Measurements from ENCODE around the gene PAM. TPM values are rescaled to one million over a fixed set of nuclear protein-coding genes. Genes with fewer than 3 reads are reported as not detected.

Gene PAM
- total RNA-seq, 4 donors from 2014 or later: 73.0 to 181 (median 138) TPM

- intact Hi-C loops (cut with DNase I; ENCODE audit: low total_unique reads): no loop called here
- peak overlapping the region; percentile 16 to 60 (median 54) for H3K27ac ChIP-seq
- no peak for TF ChIP-seq CTCF (IDR thresholded peaks at IDR 0.05)
- no peak for TF ChIP-seq POLR2A (IDR thresholded peaks at IDR 0.05)
- TF ChIP-seq POLR2AphosphoS5 (IDR thresholded peaks at IDR 0.05): peak in 2 of 3 donors; percentile 8 to 13
- TF ChIP-seq EP300 (IDR thresholded peaks at IDR 0.05; ENCODE audit: low read depth): peak; percentile 20
Observed at GRCh38 chr5:102857076-102857818, 102.1 kb downstream of the PAM start.

GRCh38 chr5:102858221-102858620, 103.1 kb downstream of the PAM start:
- intact Hi-C loops (cut with DNase I; ENCODE audit: low total_unique reads): no loop called here
- H3K4me1 ChIP-seq: peaks cover 5 to 9% (median 5%) of the 10 kb centered on the region in 4 donors

More at GRCh38 chr5:102857076-102857818, 102.1 kb downstream of the PAM start:
- 68 to 84% methylated on average over 6 of the region's 6 CpGs for WGBS, 2 donors (ENCODE audit: low coverage in 1 of 2)
- H3K27me3 ChIP-seq: no peaks in the 10 kb centered on the region
- no peaks in the 10 kb centered on the region for H3K9me3 ChIP-seq
- in situ Hi-C loops (cut with MboI; ENCODE audit: low pct_ligation_motif_present in 1 of 4, low pct_unique_long_range_greater_than_20kb in 1 of 4, low sequenced_read_pairs in 3 of 4): no loop called here
- DNase-seq: peak; percentile 25
- H3K4me3 ChIP-seq: no peak overlapping the region
- H3K36me3 ChIP-seq: no peaks in the 10 kb centered on the region
- peaks cover 0 to 7% (median 0%) of the 10 kb centered on the region in 4 donors for H3K4me1 ChIP-seq

GRCh38 chr5:102858808-102859207, 103.7 kb downstream of the PAM start:
- no peak for DNase-seq
- H3K27me3 ChIP-seq: no peaks in the 10 kb centered on the region
- peak overlapping the region in 1 of 4 donors; percentile 20 for H3K27ac ChIP-seq
- intact Hi-C loops (cut with DNase I; ENCODE audit: low total_unique reads): no loop called here
- H3K4me1 ChIP-seq: peaks cover 5 to 14% (median 9%) of the 10 kb centered on the region in 4 donors
- in situ Hi-C loops (cut with MboI; ENCODE audit: low pct_ligation_motif_present in 1 of 4, low pct_unique_long_range_greater_than_20kb in 1 of 4, low sequenced_read_pairs in 3 of 4): no loop called here
- TF ChIP-seq POLR2AphosphoS5 (IDR thresholded peaks at IDR 0.05) (no peak), CTCF (IDR thresholded peaks at IDR 0.05) (no peak), EP300 (IDR thresholded peaks at IDR 0.05; ENCODE audit: low read depth) (no peak), POLR2A (IDR thresholded peaks at IDR 0.05) (no peak)
- WGBS, 2 donors (ENCODE audit: low coverage in 1 of 2): 37 to 56% methylated on average over 4 of the region's 4 CpGs
- H3K4me3 ChIP-seq: no peak overlapping the region
- H3K36me3 ChIP-seq: no peaks in the 10 kb centered on the region
- H3K9me3 ChIP-seq: no peaks in the 10 kb centered on the region

More at GRCh38 chr5:102858221-102858620, 103.1 kb downstream of the PAM start:
- H3K27me3 ChIP-seq: no peaks in the 10 kb centered on the region
- 96 to 100% methylated on average over 1 of the region's 1 CpG for WGBS, 2 donors (ENCODE audit: low coverage in 1 of 2)
- no peak overlapping the region for H3K4me3 ChIP-seq
- no peak for DNase-seq
- in situ Hi-C loops (cut with MboI; ENCODE audit: low pct_ligation_motif_present in 1 of 4, low pct_unique_long_range_greater_than_20kb in 1 of 4, low sequenced_read_pairs in 3 of 4): no loop called here
- no peak for TF ChIP-seq CTCF (IDR thresholded peaks at IDR 0.05)
- TF ChIP-seq POLR2AphosphoS5 (IDR thresholded peaks at IDR 0.05): no peak
- no peak for TF ChIP-seq POLR2A (IDR thresholded peaks at IDR 0.05)
- TF ChIP-seq EP300 (IDR thresholded peaks at IDR 0.05; ENCODE audit: low read depth): no peak
- H3K36me3 ChIP-seq: no peaks in the 10 kb centered on the region
- peak overlapping the region in 3 of 4 donors; percentile 16 to 57 (median 20) for H3K27ac ChIP-seq
- H3K9me3 ChIP-seq: no peaks in the 10 kb centered on the region

- in situ Hi-C loops (cut with MboI; ENCODE audit: low pct_ligation_motif_present in 1 of 4, low pct_unique_long_range_greater_than_20kb in 1 of 4, low sequenced_read_pairs in 3 of 4) (no loop called here), intact Hi-C loops (cut with DNase I; ENCODE audit: low total_unique reads) (no loop called here)
- Histone ChIP-seq H3K4me3 (no peak overlapping the region), H3K27me3 (no peaks in the 10 kb centered on the region), H3K27ac (no peak overlapping the region), H3K4me1 (peaks cover 5 to 25% (median 14%) of the 10 kb centered on the region in 4 donors), H3K9me3 (no peaks in the 10 kb centered on the region), H3K36me3 (no peaks in the 10 kb centered on the region)
- no peak for DNase-seq
- 91 to 100% methylated on average over 2 to 3 of the region's 3 CpGs for WGBS, 2 donors (ENCODE audit: low coverage in 1 of 2)
- TF ChIP-seq CTCF (IDR thresholded peaks at IDR 0.05): no peak
- no peak for TF ChIP-seq POLR2A (IDR thresholded peaks at IDR 0.05)
- TF ChIP-seq EP300 (IDR thresholded peaks at IDR 0.05; ENCODE audit: low read depth): no peak
- no peak for TF ChIP-seq POLR2AphosphoS5 (IDR thresholded peaks at IDR 0.05)
Observed at GRCh38 chr5:102860035-102860434, 104.9 kb downstream of the PAM start.

Data from transverse colon (tissue), 4 donors.